ENCODE measurements around the gene CNDP2.
"Not testable (repeated sequence)": the region's sequence is repeated elsewhere in the genome, so short reads cannot be mapped to it uniquely, and the experiment has no call there.

CNDP2 gene

DNA sequence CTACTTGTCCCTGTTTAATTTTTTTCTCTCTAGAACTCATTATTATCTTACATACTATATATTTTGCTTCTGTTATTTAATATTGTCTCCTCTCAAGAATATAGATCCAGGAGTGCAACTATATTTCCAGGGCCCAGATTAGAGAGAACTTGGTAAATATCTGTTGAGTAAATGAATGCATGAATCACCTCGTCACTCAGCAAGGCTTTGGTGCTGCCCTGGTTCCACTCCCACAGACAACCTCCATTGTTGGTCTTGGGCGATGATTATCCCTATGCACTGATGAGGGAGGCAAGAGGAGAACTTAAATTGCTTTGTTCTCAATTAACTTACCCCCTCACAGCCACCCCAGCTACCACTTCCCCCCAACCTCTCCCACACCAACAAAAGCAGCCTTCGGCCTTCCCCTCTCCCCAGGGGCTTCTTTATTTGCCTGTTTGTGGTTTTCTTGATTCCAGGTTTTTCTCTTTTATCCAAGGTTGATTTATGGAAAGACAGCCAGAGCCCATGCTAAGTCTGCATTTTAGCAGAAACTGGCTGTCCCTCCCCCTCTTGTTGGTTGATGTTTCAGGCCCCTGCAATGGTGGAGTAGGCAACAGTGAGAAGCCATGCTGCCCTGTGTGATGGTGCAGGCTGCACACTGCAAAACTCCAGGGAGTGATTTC, 22.1 kb upstream of the CNDP2 start:
- no peak for DNase-seq

GRCh38 chr18:74476140-74476539, 20.0 kb upstream of the CNDP2 start:
- DNase-seq: no peak

DNA sequence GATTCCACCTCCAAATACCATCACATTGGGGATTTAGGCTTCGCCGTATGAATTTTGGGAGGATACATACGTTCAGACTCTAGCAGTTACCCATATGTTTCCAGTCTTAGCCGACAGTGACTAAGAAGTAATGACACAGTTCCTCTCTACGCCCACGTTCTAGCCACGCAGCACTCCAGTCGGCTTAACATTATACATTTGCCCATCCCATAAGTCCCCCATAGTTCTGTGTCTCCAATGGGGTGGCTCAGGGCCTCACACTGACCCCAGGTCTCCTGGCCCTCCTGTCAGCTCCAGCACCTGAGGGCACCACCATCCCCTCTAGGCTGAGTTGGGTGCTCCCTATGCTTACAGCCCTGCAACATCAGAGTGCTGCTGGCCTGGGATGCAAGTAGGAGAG, 18.4 kb upstream of the CNDP2 start:
- DNase-seq: no peak

DNA sequence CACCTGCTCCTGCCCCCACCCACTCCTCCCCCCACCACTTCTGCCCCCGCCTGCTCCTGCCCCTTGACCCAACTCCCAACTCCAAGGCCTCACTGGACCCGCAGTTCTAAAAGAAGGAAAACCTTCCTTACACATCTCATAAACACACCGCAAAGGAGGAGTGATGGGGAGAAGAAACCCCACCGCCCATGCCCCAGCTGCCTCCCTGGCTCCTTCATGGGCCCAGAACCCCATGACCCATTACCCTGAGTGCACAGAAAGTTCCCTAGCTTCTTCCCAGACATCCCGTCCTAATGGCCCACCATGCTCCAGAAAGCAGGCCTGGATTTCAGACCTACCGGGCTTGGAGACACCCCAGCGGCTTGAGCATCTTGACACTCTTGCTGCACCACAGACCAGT, 17.8 kb upstream of the CNDP2 start:
- DNase-seq: no peak

- DNase-seq: no peak
These were observed 17.3 kb upstream of the CNDP2 start for GRCh38 chr18:74478880-74479279.

DNA sequence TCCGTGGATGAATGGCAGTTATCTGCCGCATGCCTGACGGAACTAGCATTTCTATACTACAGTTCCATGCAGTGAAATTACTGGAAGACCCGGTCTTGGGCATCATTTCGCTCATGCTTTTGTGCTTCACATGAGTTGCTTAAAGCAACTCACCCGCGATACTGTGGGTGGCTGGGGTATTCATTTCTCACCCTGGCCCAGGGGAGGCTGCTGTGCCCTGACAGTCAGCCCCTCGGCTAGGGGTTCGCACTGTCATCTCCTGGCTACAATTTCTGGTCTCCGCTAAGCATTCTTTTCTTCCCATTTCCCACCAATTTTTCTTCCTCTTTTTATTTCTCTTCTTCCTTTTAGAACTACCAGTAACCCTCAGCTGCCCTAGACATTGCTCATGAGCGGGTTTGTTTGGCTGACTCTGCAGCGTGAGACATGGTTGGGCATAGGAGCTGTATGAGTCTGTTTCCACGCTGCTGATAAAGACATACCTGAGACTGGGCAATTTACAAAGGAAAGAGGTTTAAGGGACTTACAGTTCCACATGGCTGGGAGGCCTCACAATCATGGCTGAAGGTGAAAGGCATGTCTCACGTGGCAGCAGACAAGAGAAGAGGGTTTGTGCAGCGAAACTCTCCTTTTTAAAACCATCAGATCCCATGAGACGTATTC, 16.5 kb upstream of the CNDP2 start:
- no peak for DNase-seq

- no peak for DNase-seq
These were observed 16.0 kb upstream of the CNDP2 start for GRCh38 chr18:74480149-74480651.

- DNase-seq: no peak
These were observed 13.5 kb upstream of the CNDP2 start for GRCh38 chr18:74482697-74483096.

DNA sequence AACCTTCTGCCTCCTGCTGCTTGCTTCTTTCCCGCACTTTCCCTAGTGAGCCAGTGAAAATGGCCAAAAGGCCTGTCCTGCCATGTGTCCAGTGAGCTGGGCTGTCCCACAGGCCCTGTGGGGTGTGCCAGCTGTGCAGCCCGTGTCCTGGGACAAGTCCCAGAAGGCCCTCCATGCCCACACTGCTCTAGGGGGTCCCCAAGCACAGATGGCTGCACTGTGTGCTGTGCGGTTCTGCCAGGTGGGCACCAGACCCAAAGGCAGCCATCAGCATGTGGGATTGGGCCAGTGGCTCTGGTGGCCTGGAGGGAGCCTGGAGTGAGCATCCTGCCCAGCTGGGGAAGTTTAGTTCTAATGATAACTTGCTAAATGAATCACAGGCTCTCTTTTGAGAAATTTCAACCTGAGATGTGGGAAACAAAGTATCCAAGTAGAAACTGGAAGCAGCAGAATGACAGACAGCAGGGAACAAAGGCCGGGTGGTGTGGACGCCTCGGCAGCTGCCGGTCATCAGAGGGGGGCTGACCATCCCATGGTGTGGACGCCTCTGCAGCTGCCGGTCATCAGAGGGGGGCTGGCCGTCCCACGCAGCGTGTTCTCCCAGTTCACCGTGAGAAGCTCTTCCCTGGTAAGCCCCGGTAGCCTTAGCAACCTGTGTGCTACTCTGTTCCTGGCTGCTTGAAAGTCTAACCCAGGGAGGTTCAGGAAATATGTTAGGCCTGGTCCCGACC, 9.9 kb upstream of the CNDP2 start:
- DNase-seq: no peak

GRCh38 chr18:74488354-74488753, 7.8 kb upstream of the CNDP2 start:
- no peak for DNase-seq

- DNase-seq: no peak
These were observed 7.3 kb upstream of the CNDP2 start for GRCh38 chr18:74488864-74489263.

- no peak for DNase-seq
These were observed 6.5 kb upstream of the CNDP2 start for GRCh38 chr18:74489676-74490075.

DNA sequence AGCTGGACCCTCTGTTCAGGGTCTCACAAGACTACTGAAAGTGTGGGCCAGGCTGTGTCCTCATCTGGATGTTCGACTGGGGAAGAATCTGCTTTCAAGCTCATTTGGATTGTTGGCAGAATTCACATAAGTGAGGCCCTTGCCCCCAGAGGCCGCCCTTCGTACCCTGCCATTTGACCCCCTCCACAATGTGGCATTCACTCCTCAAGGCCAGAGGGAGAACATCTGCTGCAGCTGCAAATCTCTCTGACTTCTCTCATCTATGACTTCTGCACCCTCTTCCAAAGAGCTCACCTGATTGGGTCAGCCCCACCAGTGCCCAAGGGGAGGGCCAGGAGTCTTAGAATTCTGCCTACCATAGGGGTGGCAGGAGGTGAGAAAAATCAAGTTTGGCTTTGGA, 3.9 kb upstream of the CNDP2 start:
- DNase-seq: no peak

DNA sequence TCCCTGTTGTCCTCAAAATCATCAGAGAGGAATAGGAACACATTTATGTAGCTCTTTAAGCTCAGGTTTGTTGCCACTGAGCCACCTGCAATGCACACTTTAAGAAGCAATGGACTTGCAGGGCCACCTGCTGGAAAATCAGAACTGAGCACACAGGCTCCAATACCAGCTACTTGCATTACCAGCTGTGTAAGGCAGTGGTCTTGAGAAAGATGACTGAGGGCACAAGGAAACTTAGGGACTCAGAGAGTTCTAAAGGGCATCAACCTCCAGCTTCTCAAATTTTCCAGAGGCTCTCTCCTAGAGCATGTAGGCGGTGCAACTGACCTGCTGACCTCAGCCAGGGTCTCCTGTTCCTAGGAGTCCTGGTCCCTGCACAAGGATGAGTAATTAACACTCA, 2.5 kb upstream of the CNDP2 start:
- peak; percentile 63 for DNase-seq

GRCh38 chr18:74494514-74494913, 1.6 kb upstream of the CNDP2 start:
- DNase-seq: no peak

DNA sequence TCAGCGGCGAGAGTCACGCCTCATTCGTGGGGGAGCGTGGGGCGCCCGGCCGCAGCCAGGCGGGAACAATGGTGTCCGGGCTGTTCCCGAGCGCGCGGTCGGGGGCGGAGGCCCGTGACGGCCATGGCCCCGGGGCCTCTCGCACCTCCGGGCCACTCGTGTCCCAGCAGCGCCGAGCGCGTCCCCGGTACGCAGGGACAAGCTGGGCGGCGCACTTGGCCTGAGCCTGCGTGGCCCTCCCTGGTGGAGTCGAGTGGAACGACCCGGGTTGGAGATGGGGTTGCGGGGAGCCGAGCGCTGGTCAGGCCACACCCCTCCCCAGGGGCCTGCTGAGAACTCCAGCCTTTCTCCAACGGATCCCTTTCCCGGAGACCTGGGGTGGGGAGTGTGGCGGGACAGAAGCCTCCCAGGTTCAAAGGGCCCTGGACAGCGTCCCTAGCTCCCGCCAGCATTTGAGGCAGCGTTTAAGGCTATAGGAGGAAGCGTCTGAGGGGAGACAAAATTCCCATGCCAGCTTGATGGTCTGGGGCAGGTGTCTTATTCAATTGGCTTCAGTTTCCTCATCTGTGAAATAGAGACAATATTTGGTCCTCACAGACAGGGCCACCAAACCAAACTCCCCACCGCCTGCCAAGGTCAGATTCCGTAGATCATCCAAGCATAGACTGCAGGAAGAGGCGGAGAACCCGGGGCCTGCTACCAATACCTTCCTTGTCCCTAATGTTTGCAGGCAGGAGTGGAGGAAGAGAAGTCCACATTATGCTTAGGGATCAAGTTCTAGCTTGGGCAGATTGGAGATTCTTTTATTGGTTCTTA, 553 bp downstream of the CNDP2 start:
- DNase-seq: no peak

DNA sequence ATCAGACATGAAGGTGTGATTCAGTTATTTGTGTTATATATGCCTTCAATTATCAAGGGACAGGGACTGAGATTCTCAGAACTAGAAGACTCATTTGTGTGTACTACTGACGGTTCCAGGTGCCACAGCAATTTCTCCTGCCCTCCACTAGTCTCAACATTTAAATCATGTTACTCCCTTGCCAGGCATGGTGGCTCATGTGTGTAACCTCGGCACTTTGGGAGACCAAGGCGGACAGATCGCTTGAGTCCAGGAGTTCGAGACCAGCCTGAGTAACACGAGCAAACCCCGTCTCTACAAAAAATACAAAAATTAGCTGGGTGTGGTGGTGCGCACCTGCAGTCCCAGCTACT, 1.1 kb downstream of the CNDP2 start:
- no peak for DNase-seq

DNA sequence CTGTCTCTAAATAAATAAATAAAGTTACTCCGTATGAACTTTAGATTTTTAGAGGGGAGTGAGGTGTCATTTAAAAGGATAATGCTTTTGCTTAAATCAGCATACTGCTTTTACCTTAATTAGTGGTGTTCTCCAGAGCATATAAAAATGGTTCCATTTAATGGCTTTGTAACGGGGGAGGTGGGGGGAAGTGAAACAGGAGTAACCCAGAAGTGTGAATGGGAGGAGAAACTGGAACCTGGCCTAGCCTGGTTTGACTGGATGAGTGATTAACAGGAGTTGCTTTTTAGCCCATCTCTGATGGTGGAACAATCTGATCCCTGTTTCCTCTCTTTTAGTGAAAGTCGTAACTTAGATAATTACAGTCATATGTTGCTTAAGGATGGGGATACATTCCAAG, 1.6 kb downstream of the CNDP2 start:
- DNase-seq: no peak

GRCh38 chr18:74498712-74499627, 2.8 kb downstream of the CNDP2 start:
- DNase-seq: peak; percentile 87

DNA sequence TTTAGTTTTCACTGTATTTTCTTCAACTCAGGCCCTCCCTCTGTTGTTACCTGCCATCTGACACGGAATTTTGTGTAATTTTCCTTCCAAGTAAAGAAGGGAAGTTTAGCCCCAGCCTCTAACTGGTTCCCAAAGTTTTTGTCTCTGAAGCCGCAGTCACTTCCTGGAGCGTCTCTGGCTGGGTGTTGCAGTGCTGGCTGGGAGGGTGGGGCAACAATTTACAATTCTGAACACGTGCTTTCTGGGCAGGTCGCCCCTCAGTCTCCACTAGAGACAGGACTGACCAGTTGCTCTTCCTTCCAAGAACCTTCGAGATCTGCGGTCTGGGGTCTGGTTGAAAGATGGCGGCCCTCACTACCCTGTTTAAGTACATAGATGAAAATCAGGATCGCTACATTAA, 3.5 kb downstream of the CNDP2 start:
- DNase-seq: peak; percentile 68

GRCh38 chr18:74500372-74500771, 4.2 kb downstream of the CNDP2 start:
- DNase-seq: no peak

GRCh38 chr18:74500774-74501173, 4.6 kb downstream of the CNDP2 start:
- DNase-seq: not testable (repeated sequence)
